DOHH2 (cell line): Measurements from ENCODE around the gene TAS1R2.

ENCODE experiments used
- H3F3A ChIP-seq: fragments of 200-600 bp; sonication (generic), shearing (Covaris generic); 2 replicates; pipeline ENCODE4 v1.6.0; 2016; ENCODE audit warnings: antibody characterized with exemption, mild to moderate bottlenecking; ENCODE audit not compliant: control insufficient read depth, insufficient read depth
- H3K27ac ChIP-seq: fragments of 200-600 bp; sonication (generic); 2 replicates; pipeline ENCODE4 v1.5.1; 2014; ENCODE audit warnings: low read depth, mild to moderate bottlenecking, low read length, moderate library complexity
- H3K27me3 ChIP-seq: fragments of 200-600 bp; sonication (generic); 2 replicates; pipeline ENCODE4 v1.6.1; 2014; ENCODE audit warnings: mild to moderate bottlenecking, low read length, mixed read lengths; ENCODE audit not compliant: control insufficient read depth
- H3K36me3 ChIP-seq: fragments of 200-600 bp; sonication (generic); 2 replicates; pipeline ENCODE4 v1.6.1; 2014; ENCODE audit warnings: mild to moderate bottlenecking, low read length, moderate library complexity, mixed read lengths; ENCODE audit not compliant: control insufficient read depth
- H3K4me1 ChIP-seq: fragments of 200-600 bp; sonication (generic); 2 replicates; pipeline ENCODE4 v1.6.1; 2014; ENCODE audit warnings: mild to moderate bottlenecking, low read length, mixed read lengths; ENCODE audit not compliant: control insufficient read depth
- H3K4me2 ChIP-seq: fragments of 200-600 bp; sonication (generic); 2 replicates; pipeline ENCODE4 v1.6.0; 2014; ENCODE audit warnings: mild to moderate bottlenecking, low read length, moderate library complexity
- H3K4me3 ChIP-seq: fragments of 200-600 bp; sonication (generic); 2 replicates; pipeline ENCODE4 v1.5.1; 2014; ENCODE audit warnings: mild to moderate bottlenecking, low read length, mixed read lengths
- H3K79me2 ChIP-seq: fragments of 200-600 bp; sonication (generic); 2 replicates; pipeline ENCODE4 v1.6.1; 2014; ENCODE audit warnings: mild to moderate bottlenecking, low read length, mixed read lengths; ENCODE audit not compliant: control insufficient read depth
- H3K9me2 ChIP-seq: fragments of 200-600 bp; sonication (generic); replicated peaks from 2 replicates; pipeline ENCODE4 v1.6.1; 2014; ENCODE audit warnings: mild to moderate bottlenecking, low read length, mixed read lengths; ENCODE audit not compliant: control insufficient read depth
- H3K9me3 ChIP-seq: fragments of 200-600 bp; sonication (generic); 2 replicates; pipeline ENCODE4 v1.6.1; 2014; ENCODE audit warnings: antibody characterized with exemption, low read length, mixed read lengths; ENCODE audit not compliant: control insufficient read depth, insufficient read depth
- H4K20me1 ChIP-seq: fragments of 200-600 bp; sonication (generic); 2 replicates; pipeline ENCODE4 v1.6.0; 2014; ENCODE audit warnings: low read depth, mild to moderate bottlenecking, antibody characterized with exemption, low read length, moderate library complexity; ENCODE audit not compliant: control insufficient read depth, insufficient read depth
- EZH2phosphoT487 ChIP-seq: fragments of 200-600 bp; sonication (generic); IDR thresholded peaks from 2 replicates; pipeline ENCODE4 v1.6.1; 2017; ENCODE audit warnings: borderline replicate concordance, mild to moderate bottlenecking, antibody characterized with exemption, low read length, moderate library complexity, mixed read lengths
- TF ChIP-seq, protein P1 (sequence below): fragments of 200-600 bp; sonication (generic); IDR thresholded peaks from one replicate; pipeline ENCODE4 v1.5.1; 2014; ENCODE audit warnings: antibody characterized with exemption, mild to moderate bottlenecking, low read depth, low read length; ENCODE audit not compliant: poor library complexity, severe bottlenecking

Gene TAS1R2

GRCh38 chr1:18856435-18856834 lies 3.0 kb downstream of the TAS1R2 start:
- Histone ChIP-seq H3K4me1 (no peaks in the 10 kb centered on the region), H3K27ac (no peak overlapping the region), H3F3A (no peaks in the 10 kb centered on the region), H3K9me2 (no peaks in the 10 kb centered on the region), H3K27me3 (no peaks in the 10 kb centered on the region), H3K79me2 (no peaks in the 10 kb centered on the region), H3K4me3 (no peak overlapping the region), H4K20me1 (no peaks in the 10 kb centered on the region), H3K9me3 (no peaks in the 10 kb centered on the region), H3K4me2 (no peak overlapping the region), H3K36me3 (no peaks in the 10 kb centered on the region)
- TF ChIP-seq, protein P1, sequence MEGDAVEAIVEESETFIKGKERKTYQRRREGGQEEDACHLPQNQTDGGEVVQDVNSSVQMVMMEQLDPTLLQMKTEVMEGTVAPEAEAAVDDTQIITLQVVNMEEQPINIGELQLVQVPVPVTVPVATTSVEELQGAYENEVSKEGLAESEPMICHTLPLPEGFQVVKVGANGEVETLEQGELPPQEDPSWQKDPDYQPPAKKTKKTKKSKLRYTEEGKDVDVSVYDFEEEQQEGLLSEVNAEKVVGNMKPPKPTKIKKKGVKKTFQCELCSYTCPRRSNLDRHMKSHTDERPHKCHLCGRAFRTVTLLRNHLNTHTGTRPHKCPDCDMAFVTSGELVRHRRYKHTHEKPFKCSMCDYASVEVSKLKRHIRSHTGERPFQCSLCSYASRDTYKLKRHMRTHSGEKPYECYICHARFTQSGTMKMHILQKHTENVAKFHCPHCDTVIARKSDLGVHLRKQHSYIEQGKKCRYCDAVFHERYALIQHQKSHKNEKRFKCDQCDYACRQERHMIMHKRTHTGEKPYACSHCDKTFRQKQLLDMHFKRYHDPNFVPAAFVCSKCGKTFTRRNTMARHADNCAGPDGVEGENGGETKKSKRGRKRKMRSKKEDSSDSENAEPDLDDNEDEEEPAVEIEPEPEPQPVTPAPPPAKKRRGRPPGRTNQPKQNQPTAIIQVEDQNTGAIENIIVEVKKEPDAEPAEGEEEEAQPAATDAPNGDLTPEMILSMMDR = no peak
- TF ChIP-seq EZH2phosphoT487 = no peak

DNA sequence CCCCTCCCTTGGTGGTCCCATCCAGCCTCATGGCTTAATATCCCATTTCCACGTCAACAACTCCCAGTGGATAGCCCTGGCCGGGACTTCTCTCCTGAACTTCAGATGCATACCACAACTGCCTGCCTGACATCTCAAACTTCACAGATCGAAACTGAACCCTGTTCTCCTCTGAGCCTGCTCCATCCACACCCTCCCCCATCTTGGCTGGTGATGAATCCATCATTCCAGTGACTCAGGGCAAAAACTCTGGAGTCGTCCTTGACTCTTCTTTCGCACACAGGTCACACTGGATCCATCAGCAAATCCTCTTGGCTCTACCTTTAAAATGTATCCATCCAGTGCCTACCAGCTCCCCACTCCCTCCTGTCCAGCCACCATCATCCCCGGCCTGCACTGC lies 3.9 kb downstream of the TAS1R2 start:
- Histone ChIP-seq H3K9me3 (no peaks in the 10 kb centered on the region), H3K4me2 (no peak overlapping the region), H3K4me1 (no peaks in the 10 kb centered on the region), H3K4me3 (no peak overlapping the region), H3F3A (no peaks in the 10 kb centered on the region), H3K27ac (no peak overlapping the region), H3K79me2 (no peaks in the 10 kb centered on the region), H4K20me1 (no peaks in the 10 kb centered on the region), H3K36me3 (no peaks in the 10 kb centered on the region), H3K27me3 (no peaks in the 10 kb centered on the region), H3K9me2 (no peaks in the 10 kb centered on the region)
- TF ChIP-seq, protein P1 = no peak
- no peak for TF ChIP-seq EZH2phosphoT487

DNA sequence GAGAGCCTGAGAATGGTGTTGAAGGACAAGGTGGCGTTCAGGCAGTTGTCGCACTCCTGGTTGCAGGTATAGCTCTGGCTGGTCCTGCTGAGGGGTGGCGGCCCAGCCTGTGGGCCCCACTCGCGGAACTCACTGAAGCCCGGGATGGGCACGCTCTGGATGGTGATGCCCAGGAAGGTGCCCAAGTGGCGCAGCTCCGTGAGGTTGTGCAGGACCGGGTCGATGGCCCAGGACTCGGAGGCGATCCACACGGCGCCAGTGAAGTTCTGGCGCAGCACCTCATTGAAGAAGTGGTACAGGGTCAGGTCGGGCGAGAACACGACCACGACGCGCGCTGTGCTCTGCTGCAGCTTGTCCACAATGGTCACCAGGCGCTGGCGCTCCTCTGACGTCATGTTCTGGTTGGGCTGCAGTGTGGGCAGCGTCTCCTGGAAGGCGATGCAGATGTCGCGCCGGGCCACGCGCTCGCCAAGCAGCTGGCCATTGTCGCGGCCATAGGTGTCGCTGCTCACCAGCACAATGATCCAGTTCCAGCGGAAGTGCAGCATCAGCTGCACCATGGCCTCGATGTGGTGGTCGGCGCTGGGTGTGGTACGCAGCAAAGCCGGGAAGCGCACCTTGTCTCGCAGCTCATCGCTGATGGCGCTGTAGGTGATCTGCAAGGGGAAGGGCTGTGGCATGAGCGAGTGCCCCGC lies 5.0 kb downstream of the TAS1R2 start:
- H3K4me1 ChIP-seq = no peaks in the 10 kb centered on the region
- H3F3A ChIP-seq = no peaks in the 10 kb centered on the region
- no peak for TF ChIP-seq EZH2phosphoT487
- TF ChIP-seq, protein P1 = no peak
- no peak overlapping the region for H3K4me2 ChIP-seq
- H3K27me3 ChIP-seq = no peaks in the 10 kb centered on the region
- H3K4me3 ChIP-seq = no peak overlapping the region
- H3K36me3 ChIP-seq = no peaks in the 10 kb centered on the region
- H3K9me3 ChIP-seq = no peaks in the 10 kb centered on the region
- H3K9me2 ChIP-seq = no peaks in the 10 kb centered on the region
- H3K27ac ChIP-seq = no peak overlapping the region
- no peaks in the 10 kb centered on the region for H3K79me2 ChIP-seq
- no peaks in the 10 kb centered on the region for H4K20me1 ChIP-seq

DNA sequence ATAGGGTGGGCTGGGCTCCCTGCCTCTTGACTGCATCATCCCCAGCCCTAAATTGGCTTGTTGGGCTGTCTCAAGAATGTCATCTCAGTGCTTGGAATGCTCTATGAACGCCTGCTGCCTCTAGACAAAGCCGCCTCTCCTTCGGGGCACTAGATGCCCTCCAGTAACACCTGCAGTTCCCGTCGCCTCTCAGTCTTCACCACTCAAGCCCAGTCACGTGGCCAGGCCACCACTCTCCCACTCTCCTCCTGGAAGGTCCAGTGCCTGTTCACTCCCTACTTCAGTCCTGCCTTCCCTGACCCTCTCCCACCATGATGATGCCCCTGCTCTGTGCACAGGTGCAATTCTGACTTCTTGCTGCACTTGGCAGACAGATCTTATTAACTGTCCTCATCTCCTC lies 7.0 kb downstream of the TAS1R2 start:
- Histone ChIP-seq H3K9me2 (no peaks in the 10 kb centered on the region), H3K4me1 (no peaks in the 10 kb centered on the region), H3K36me3 (no peaks in the 10 kb centered on the region), H3K9me3 (no peaks in the 10 kb centered on the region), H3K4me3 (no peak overlapping the region), H3F3A (no peaks in the 10 kb centered on the region), H3K27me3 (no peaks in the 10 kb centered on the region), H4K20me1 (no peaks in the 10 kb centered on the region), H3K79me2 (no peaks in the 10 kb centered on the region), H3K27ac (no peak overlapping the region), H3K4me2 (no peak overlapping the region)
- TF ChIP-seq, protein P1 = no peak
- no peak for TF ChIP-seq EZH2phosphoT487
